OCI-LY7 (cell line): Measurements from ENCODE around the gene USF2. TPM values are rescaled to one million over a fixed set of nuclear protein-coding genes. Genes with fewer than 3 reads are reported as not detected.

Experiments used
- BruUV-seq: library from RNA; stranded (reverse); fragments of 400-500 nt; replicated peaks from 2 replicates; lab custom pipeline; 2021; lab: Mats Ljungman, UMichigan
- CTCF ChIA-PET: fragments of 300-600 bp; sonication (Branson Sonifier 250); formaldehyde crosslinking; loops from one replicate; lab custom pipeline; 2022; ENCODE audit warnings: antibody characterized with exemption; ENCODE audit not compliant: unreplicated experiment; lab: Charles Lee
- POLR2A ChIA-PET: fragments of 300-600 bp; sonication (Branson Sonifier 250); formaldehyde crosslinking; loops from one replicate; lab custom pipeline; 2022; ENCODE audit warnings: antibody characterized with exemption; lab: Charles Lee
- DNase-seq: peaks from one replicate; pipeline ENCODE4 v3.0.0-alpha.2; 2015; ENCODE audit warnings: low spot score
- H2AFZ ChIP-seq: fragments of 200-600 bp; sonication (generic), shearing (Covaris generic); 2 replicates; pipeline ENCODE4 v1.6.1; 2014; ENCODE audit warnings: mild to moderate bottlenecking, antibody characterized with exemption, low read length, moderate library complexity
- H3K27ac ChIP-seq: fragments of 200-600 bp; sonication (generic); 2 replicates; pipeline ENCODE4 v1.5.1; 2014; ENCODE audit warnings: mixed run types, low read depth, mild to moderate bottlenecking, moderate library complexity, low read length, inconsistent platforms; ENCODE audit not compliant: poor library complexity, severe bottlenecking
- H3K36me3 ChIP-seq: fragments of 200-600 bp; sonication (generic); 2 replicates; pipeline ENCODE4 v1.6.1; 2014; ENCODE audit warnings: mild to moderate bottlenecking, antibody characterized with exemption, low read length, moderate library complexity, mixed read lengths; ENCODE audit not compliant: insufficient read depth
- H3K4me1 ChIP-seq: fragments of 200-600 bp; sonication (generic); 2 replicates; pipeline ENCODE4 v1.5.1; 2014; ENCODE audit warnings: mild to moderate bottlenecking, low read length; ENCODE audit not compliant: insufficient read depth, poor library complexity, severe bottlenecking
- H3K4me2 ChIP-seq: fragments of 200-600 bp; sonication (generic); 2 replicates; pipeline ENCODE4 v1.6.1; 2014; ENCODE audit warnings: mild to moderate bottlenecking, low read length
- H3K4me3 ChIP-seq: fragments of 200-600 bp; sonication (generic); 2 replicates; pipeline ENCODE4 v1.5.1; 2014; ENCODE audit warnings: mild to moderate bottlenecking, low read depth, low read length; ENCODE audit not compliant: poor library complexity, severe bottlenecking
- H3K79me2 ChIP-seq: fragments of 200-600 bp; sonication (generic); 2 replicates; pipeline ENCODE4 v1.6.1; 2016; ENCODE audit warnings: low read depth, mild to moderate bottlenecking, low read length, moderate library complexity, mixed read lengths; ENCODE audit not compliant: insufficient read depth
- H3K9me2 ChIP-seq: fragments of 200-600 bp; sonication (generic); 2 replicates; pipeline ENCODE4 v1.6.1; 2016; ENCODE audit warnings: mild to moderate bottlenecking, low read length, mixed read lengths; ENCODE audit not compliant: insufficient read depth
- H3K9me3 ChIP-seq: fragments of 200-600 bp; sonication (generic); 2 replicates; pipeline ENCODE4 v1.6.1; 2014; ENCODE audit warnings: mild to moderate bottlenecking, mixed run types, low read length, mixed read lengths
- H4K20me1 ChIP-seq: fragments of 200-600 bp; sonication (generic); 2 replicates; pipeline ENCODE4 v1.6.1; 2014; ENCODE audit warnings: mild to moderate bottlenecking, antibody characterized with exemption, low read length, moderate library complexity, mixed read lengths; ENCODE audit not compliant: insufficient read depth
- EZH2phosphoT487 ChIP-seq: fragments of 200-600 bp; sonication (generic); IDR thresholded peaks from 2 replicates; pipeline ENCODE4 v1.6.1; 2018; ENCODE audit warnings: low read depth, borderline replicate concordance, mild to moderate bottlenecking, mixed run types, antibody characterized with exemption, low read length, moderate library complexity, mixed read lengths
- intact Hi-C: fragments of 100-400 bp; cut with micrococcal nuclease; formaldehyde crosslinking; loops from one replicate; pipeline ENCODE4 v1.10.0; 2022; ENCODE audit not compliant: unreplicated experiment
- total RNA-seq, 2 experiments: library from RNA; depleted of rRNA in 1 of 2; stranded (reverse); fragments of >200 nt in 1 of 2; shearing (Covaris generic) in 1 of 2; gene quantifications; 2 replicates each; pipeline ENCODE4 v1.2.3, GENCODE V29; 2014 to 2022
- TF ChIP-seq, protein P1 (sequence below): fragments of 200-600 bp; sonication (generic); conservative IDR thresholded peaks from 2 replicates; pipeline ENCODE4 v1.5.1; 2014; ENCODE audit warnings: mild to moderate bottlenecking, antibody characterized with exemption, low read length, moderate library complexity, mixed read lengths

Gene USF2
- total RNA-seq, 2 experiments from 2014 or later, result 105 to 155 TPM

DNA sequence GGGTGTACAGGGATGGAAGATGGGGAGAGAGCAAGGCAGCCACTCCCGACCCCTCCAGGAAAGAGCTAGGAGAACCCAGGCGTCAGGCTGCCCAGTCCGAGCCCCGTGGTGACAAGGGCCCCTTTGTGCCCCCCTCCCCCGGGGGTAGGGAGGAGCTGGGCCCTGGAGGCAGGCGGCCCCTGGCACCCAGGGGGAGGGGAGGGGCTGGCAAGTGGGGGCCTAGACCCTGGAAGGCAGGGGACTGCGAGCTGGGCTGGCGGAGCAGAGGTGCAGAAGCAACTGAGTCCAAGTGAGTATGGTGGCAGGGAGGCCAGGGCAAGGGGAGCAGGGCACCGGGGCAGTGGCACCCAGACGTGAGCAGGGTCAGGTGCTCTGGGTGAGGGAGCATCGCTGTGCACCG lies 23.2 kb downstream of the USF2 start, which contains the start of gene MAG:
MAG (plus strand) TSS at position 246 of the 400 bp plus-strand sequence. CDS start 3,248 bp downstream, outside the sequence.
- ChIA-PET POLR2A (interaction anchor here (0.7 to 1.8 kb wide), 4 partner anchors 28 to 57 kb away, joined by 3 to 6 read pairs (median 4); no protein-coding TSS in a partner anchor), CTCF (interaction anchor here (0.6 kb wide), 1 partner anchor 57 kb away, joined by 4 read pairs; no protein-coding TSS in a partner anchor)
- peaks cover 62% of the 10 kb centered on the region for H3K4me1 ChIP-seq
- intact Hi-C loops, result no loop called here
- no peak within 1 kb of the TSS for H2AFZ ChIP-seq
- no peak for DNase-seq
- peak within 1 kb of the TSS; percentile 20 for H3K27ac ChIP-seq
- no peaks in the 10 kb centered on the region for H3K9me2 ChIP-seq
- no peaks in the 10 kb centered on the region for H3K9me3 ChIP-seq
- peak within 1 kb of the TSS; percentile 80 for H3K4me2 ChIP-seq
- BruUV-seq, result no TSS peak
- no peaks in the 10 kb centered on the region for H4K20me1 ChIP-seq
- no peaks in the 10 kb centered on the region for H3K36me3 ChIP-seq
- H3K4me3 ChIP-seq, result no peak within 1 kb of the TSS
- TF ChIP-seq, protein P1, sequence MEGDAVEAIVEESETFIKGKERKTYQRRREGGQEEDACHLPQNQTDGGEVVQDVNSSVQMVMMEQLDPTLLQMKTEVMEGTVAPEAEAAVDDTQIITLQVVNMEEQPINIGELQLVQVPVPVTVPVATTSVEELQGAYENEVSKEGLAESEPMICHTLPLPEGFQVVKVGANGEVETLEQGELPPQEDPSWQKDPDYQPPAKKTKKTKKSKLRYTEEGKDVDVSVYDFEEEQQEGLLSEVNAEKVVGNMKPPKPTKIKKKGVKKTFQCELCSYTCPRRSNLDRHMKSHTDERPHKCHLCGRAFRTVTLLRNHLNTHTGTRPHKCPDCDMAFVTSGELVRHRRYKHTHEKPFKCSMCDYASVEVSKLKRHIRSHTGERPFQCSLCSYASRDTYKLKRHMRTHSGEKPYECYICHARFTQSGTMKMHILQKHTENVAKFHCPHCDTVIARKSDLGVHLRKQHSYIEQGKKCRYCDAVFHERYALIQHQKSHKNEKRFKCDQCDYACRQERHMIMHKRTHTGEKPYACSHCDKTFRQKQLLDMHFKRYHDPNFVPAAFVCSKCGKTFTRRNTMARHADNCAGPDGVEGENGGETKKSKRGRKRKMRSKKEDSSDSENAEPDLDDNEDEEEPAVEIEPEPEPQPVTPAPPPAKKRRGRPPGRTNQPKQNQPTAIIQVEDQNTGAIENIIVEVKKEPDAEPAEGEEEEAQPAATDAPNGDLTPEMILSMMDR, result no peak
- no peak for TF ChIP-seq EZH2phosphoT487
- H3K79me2 ChIP-seq, result no peaks in the 10 kb centered on the region

DNA sequence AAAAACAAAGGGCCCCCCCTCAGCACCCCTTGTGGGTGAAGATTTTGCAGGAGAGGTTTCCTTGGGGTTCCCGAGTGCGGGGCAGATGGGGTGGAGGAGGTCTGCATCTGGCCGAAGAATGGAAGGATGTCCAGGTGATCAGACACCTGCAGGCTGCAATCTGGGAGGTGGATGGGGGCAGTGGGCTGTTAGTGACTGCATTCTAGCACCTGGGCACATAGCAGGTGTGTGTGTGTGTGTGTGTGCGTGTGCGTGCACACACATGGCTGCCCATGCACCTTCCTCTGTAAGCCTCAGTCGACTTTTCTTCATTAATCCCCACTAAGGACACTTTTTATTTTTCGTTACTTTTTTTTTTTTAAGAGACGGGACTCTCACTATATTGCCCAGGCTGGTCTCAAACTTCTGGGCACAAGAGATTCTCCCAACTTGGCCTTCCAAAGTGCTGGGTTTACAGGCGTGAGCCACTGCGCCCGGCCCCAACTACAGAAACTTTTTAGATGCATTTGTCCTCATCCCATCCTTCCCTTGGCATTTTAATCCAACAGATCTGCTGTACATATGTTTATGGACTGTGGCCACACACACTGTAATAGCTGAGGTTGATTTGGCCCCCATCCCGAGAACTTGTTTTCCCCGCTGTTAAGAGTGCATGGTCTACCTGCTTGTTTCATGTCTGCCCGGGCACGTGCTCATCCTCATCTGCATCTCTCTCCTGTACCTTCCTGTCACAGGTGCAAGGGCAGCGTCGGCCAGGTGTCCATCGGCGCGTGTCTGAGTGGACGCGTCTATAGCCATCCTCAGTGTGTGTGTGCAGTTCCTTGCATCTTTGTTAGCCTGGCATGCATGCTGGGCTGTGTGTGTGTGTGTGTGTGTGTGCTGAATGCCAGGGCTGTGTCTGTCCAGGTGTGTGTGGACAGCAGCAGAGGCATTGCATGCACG lies 23.9 kb downstream of the USF2 start:
- H4K20me1 ChIP-seq, result no peaks in the 10 kb centered on the region
- no peak for TF ChIP-seq EZH2phosphoT487
- TF ChIP-seq, protein P1, result no peak
- peak overlapping the region; percentile 20 for H3K27ac ChIP-seq
- H2AFZ ChIP-seq, result no peak overlapping the region
- H3K79me2 ChIP-seq, result no peaks in the 10 kb centered on the region
- H3K36me3 ChIP-seq, result no peaks in the 10 kb centered on the region
- intact Hi-C loops, result no loop called here
- H3K4me3 ChIP-seq, result no peak overlapping the region
- H3K4me1 ChIP-seq, result peaks cover 69% of the 10 kb centered on the region
- peak overlapping the region; percentile 80 for H3K4me2 ChIP-seq
- BruUV-seq, result no TSS peak
- POLR2A ChIA-PET, result interaction anchor here (1.0 to 1.8 kb wide), 2 partner anchors 27 to 56 kb away, joined by 4 to 6 read pairs; no protein-coding TSS in a partner anchor
- CTCF ChIA-PET, result interaction anchor here (0.6 kb wide), 1 partner anchor 56 kb away, joined by 4 read pairs; no protein-coding TSS in a partner anchor
- peak; percentile 80 for DNase-seq
- no peaks in the 10 kb centered on the region for H3K9me2 ChIP-seq
- H3K9me3 ChIP-seq, result no peaks in the 10 kb centered on the region
